ENCODE data around the gene MET.

Gene MET

GRCh38 chr7:116784647-116785046, 112.7 kb downstream of the MET start:
- DNase-seq (ENCODE audit: low spot score), result no peak

GRCh38 chr7:116785843-116786242, 113.8 kb downstream of the MET start:
- DNase-seq (ENCODE audit: low spot score), result no peak

GRCh38 chr7:116786791-116787443, 114.9 kb downstream of the MET start:
- no peak for DNase-seq (ENCODE audit: low spot score)

- no peak for DNase-seq (ENCODE audit: low spot score)
Measured at GRCh38 chr7:116787881-116788280, 115.9 kb downstream of the MET start.

GRCh38 chr7:116788572-116789197, 116.7 kb downstream of the MET start:
- DNase-seq (ENCODE audit: low spot score), result no peak

GRCh38 chr7:116790025-116790424, 118.0 kb downstream of the MET start:
- no peak for DNase-seq (ENCODE audit: low spot score)

GRCh38 chr7:116792813-116793212, 120.8 kb downstream of the MET start:
- DNase-seq (ENCODE audit: low spot score), result no peak

GRCh38 chr7:116793795-116794340, 121.9 kb downstream of the MET start:
- no peak for DNase-seq (ENCODE audit: low spot score)

- no peak for DNase-seq (ENCODE audit: low spot score)
Measured at GRCh38 chr7:116796471-116796870, 124.5 kb downstream of the MET start.

GRCh38 chr7:116797612-116798011, 125.6 kb downstream of the MET start:
- no peak for DNase-seq (ENCODE audit: low spot score)

- DNase-seq (ENCODE audit: low spot score), result no peak
Measured at GRCh38 chr7:116798232-116798631, 126.2 kb downstream of the MET start.

GRCh38 chr7:116799916-116800315, 127.9 kb downstream of the MET start:
- no peak for DNase-seq (ENCODE audit: low spot score)

- no peak for DNase-seq (ENCODE audit: low spot score)
Measured at GRCh38 chr7:116800594-116800993, 128.6 kb downstream of the MET start.

- DNase-seq (ENCODE audit: low spot score), result peak; percentile 39
Measured at GRCh38 chr7:116801092-116801710, 129.2 kb downstream of the MET start.

- DNase-seq (ENCODE audit: low spot score), result peak; percentile 35
Measured at GRCh38 chr7:116802144-116802745, 130.2 kb downstream of the MET start.

- DNase-seq (ENCODE audit: low spot score), result peak; percentile 43
Measured at GRCh38 chr7:116802746-116803152, 130.8 kb downstream of the MET start.

GRCh38 chr7:116804471-116804870, 132.5 kb downstream of the MET start:
- DNase-seq (ENCODE audit: low spot score), result no peak

GRCh38 chr7:116805100-116805544, 133.1 kb downstream of the MET start:
- DNase-seq (ENCODE audit: low spot score), result peak; percentile 21

- no peak for DNase-seq (ENCODE audit: low spot score)
Measured at GRCh38 chr7:116806046-116806944, 134.3 kb downstream of the MET start.

GRCh38 chr7:116807011-116807560, 135.1 kb downstream of the MET start:
- no peak for DNase-seq (ENCODE audit: low spot score)

- DNase-seq (ENCODE audit: low spot score), result peak; percentile 24
Measured at GRCh38 chr7:116809636-116810266, 137.8 kb downstream of the MET start.

Data from AG08396 (cell line).